K562 (cell line): ENCODE measurements around the gene PRDM10.
"Not testable (repeated sequence)": the region's sequence is repeated elsewhere in the genome, so short reads cannot be mapped to it uniquely, and the experiment has no call there.

Experiments
- HDAC6 ChIP-seq: IDR thresholded peaks from 2 replicates; pipeline ENCODE4 v1.6.1; 2012; ENCODE audit warnings: low read depth, mild to moderate bottlenecking, control low read depth, inconsistent platforms, low read length, moderate library complexity
- JUND ChIP-seq, 2 experiments: IDR thresholded peaks; 2 replicates in 1 of 2; 3 replicates in 1 of 2; pipeline ENCODE4 v1.6.1; 2011; ENCODE audit warnings: borderline replicate concordance in 2 of 2, low read depth in 2 of 2, low read length in 2 of 2, improper control_type of control experiment in 1 of 2, missing biosample characterization in 1 of 2, missing genetic modification characterization in 1 of 2, missing genetic modification reagents in 1 of 2
- KDM4B ChIP-seq, 2 experiments: fragments of 450-650 bp in 1 of 2; sonication (generic) in 1 of 2; IDR thresholded peaks; 2 replicates each; pipeline ENCODE4 v1.6.1; 2016 to 2017; ENCODE audit warnings: borderline replicate concordance in 2 of 2, antibody characterized with exemption in 1 of 2, low read depth in 1 of 2, mild to moderate bottlenecking in 1 of 2
- SP1 ChIP-seq: sonication (generic); formaldehyde crosslinking; IDR thresholded peaks from 2 replicates; pipeline ENCODE4 v1.8.1; 2022; ENCODE audit warnings: mild to moderate bottlenecking, missing genetic modification reagents
- TAF1 ChIP-seq: IDR thresholded peaks from 2 replicates; pipeline ENCODE4 v1.6.1; 2011; ENCODE audit warnings: mild to moderate bottlenecking, low read length, moderate library complexity; ENCODE audit not compliant: insufficient read depth, control insufficient read depth, severe bottlenecking; ENCODE audit errors: extremely low read depth
- ZNF165 ChIP-seq: fragments of 250-450 bp; sonication (Bioruptor Pico); IDR thresholded peaks from 2 replicates; pipeline ENCODE4 v1.4.0; 2020; ENCODE audit warnings: borderline replicate concordance
- TF ChIP-seq, protein P1 (sequence below), 3 experiments: IDR thresholded peaks in 2 of 3; conservative IDR thresholded peaks in 1 of 3; 2 replicates each; pipeline ENCODE4 v1.5.1; 2011 to 2012; ENCODE audit warnings: low read length in 3 of 3, mild to moderate bottlenecking in 3 of 3, control low read depth in 2 of 3, improper control_type of control experiment in 1 of 3, inconsistent platforms in 1 of 3, low read depth in 1 of 3, mixed read lengths in 1 of 3, moderate library complexity in 1 of 3; ENCODE audit not compliant: insufficient read depth in 2 of 3

DNA sequence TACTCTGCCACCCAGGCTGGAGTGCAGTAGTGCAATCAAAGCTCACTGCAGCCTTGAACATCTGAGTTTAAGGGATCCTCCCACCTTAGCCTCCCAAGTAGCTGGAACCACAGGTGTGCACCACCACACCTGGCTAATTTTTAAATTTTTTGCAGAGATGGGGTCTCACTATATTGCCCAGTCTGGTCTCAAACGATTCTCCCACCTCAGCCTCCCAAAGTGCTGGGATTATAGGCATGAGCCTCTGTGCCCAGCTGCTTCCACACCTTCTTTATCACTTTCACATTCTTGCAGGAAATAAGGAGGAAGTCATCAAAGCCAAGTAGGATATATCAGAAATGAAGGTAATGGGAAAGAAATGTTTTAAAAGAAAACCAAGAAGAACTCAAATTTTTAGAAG lies 47.9 kb downstream of the PRDM10 start:
- TF ChIP-seq KDM4B (IDR thresholded peaks at IDR 0.05; ENCODE audit: borderline replicate concordance in 2 of 2, low read depth in 1 of 2); TAF1; ZNF165 (CRISPR knock-in tag); HDAC6; JUND (IDR thresholded peaks at IDR 0.05; ENCODE audit: borderline replicate concordance, low read depth, low read length); JUND (tag; IDR thresholded peaks at IDR 0.05; ENCODE audit: borderline replicate concordance, low read depth, low read length); SP1 (CRISPR knock-in tag): not testable (repeated sequence)
- TF ChIP-seq, protein P1, sequence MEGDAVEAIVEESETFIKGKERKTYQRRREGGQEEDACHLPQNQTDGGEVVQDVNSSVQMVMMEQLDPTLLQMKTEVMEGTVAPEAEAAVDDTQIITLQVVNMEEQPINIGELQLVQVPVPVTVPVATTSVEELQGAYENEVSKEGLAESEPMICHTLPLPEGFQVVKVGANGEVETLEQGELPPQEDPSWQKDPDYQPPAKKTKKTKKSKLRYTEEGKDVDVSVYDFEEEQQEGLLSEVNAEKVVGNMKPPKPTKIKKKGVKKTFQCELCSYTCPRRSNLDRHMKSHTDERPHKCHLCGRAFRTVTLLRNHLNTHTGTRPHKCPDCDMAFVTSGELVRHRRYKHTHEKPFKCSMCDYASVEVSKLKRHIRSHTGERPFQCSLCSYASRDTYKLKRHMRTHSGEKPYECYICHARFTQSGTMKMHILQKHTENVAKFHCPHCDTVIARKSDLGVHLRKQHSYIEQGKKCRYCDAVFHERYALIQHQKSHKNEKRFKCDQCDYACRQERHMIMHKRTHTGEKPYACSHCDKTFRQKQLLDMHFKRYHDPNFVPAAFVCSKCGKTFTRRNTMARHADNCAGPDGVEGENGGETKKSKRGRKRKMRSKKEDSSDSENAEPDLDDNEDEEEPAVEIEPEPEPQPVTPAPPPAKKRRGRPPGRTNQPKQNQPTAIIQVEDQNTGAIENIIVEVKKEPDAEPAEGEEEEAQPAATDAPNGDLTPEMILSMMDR (IDR thresholded peaks at IDR 0.05 in 2 of 3, conservative IDR thresholded peaks at IDR 0.05 in 1 of 3; ENCODE audit: insufficient read depth in 2 of 3, low read depth in 1 of 3, low read length in 3 of 3), result not testable (repeated sequence)
